HG02571 (cell line): ENCODE data around the gene ARID5B.

Source experiments
- ATAC-seq: cut with Tn5 transposase; IDR thresholded peaks from one replicate; pipeline ENCODE4 v1.9.1; 2021; ENCODE audit warnings: mild to moderate bottlenecking, moderate library complexity; ENCODE audit not compliant: unreplicated experiment

ARID5B gene

DNA sequence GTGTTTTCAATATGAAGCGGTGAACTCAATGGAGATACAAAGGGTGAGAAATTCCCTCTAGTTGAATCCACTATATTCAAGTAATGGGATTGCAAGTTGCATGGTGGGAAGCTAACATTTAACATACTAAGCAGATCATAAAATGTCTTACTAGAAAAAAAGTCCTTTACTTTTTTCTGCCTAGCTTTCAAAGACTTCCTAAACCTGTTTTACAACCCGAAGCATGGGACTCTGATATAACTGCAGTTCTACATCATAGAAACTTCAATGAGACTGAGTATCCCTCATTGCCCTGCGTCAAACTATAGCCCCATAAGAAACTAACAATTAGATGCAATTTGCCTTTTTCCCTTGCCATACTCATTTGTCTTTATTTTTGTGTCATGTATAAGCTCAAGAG lies 187.3 kb downstream of the ARID5B start:
- no peak for ATAC-seq

DNA sequence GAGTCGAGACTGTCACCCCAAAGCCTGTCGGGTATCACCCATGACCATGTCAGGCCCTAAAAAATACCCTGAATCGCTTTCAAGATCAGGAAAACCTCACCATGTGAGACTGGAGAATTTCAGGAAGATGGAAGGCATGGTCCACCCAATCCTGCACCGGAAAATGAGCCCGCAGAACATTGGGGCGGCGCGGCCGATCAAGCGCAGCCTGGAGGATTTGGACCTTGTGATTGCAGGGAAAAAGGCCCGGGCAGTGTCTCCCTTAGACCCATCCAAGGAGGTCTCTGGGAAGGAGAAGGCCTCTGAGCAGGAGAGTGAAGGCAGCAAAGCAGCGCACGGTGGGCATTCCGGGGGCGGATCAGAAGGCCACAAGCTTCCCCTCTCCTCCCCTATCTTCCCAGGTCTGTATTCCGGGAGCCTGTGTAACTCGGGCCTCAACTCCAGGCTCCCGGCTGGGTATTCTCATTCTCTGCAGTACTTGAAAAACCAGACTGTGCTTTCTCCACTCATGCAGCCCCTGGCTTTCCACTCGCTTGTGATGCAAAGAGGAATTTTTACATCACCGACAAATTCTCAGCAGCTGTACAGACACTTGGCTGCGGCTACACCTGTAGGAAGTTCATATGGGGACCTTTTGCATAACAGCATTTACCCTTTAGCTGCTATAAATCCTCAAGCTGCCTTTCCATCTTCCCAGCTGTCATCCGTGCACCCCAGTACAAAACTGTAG lies 191.0 kb downstream of the ARID5B start:
- ATAC-seq, result no peak

DNA sequence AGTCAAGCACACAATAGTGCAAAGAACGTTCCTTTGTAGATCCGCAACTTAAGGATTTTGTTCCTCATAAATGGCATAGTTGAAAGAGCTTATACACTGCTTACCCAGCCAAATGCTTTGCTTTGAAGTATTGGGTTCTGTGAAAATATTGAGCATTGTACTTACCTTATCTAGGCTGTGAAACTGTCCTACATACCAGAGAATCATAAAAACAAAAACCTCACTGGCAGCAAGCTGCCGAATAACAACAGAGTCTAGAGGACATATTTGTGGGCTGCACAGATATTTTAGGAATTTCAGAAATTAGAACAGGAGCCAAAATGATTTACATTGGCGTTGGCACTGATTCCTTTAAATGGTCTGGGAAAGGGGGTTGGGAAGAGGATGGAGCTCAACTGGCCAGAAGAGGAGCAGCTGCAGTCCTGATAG lies 192.4 kb downstream of the ARID5B start:
- ATAC-seq, result no peak

DNA sequence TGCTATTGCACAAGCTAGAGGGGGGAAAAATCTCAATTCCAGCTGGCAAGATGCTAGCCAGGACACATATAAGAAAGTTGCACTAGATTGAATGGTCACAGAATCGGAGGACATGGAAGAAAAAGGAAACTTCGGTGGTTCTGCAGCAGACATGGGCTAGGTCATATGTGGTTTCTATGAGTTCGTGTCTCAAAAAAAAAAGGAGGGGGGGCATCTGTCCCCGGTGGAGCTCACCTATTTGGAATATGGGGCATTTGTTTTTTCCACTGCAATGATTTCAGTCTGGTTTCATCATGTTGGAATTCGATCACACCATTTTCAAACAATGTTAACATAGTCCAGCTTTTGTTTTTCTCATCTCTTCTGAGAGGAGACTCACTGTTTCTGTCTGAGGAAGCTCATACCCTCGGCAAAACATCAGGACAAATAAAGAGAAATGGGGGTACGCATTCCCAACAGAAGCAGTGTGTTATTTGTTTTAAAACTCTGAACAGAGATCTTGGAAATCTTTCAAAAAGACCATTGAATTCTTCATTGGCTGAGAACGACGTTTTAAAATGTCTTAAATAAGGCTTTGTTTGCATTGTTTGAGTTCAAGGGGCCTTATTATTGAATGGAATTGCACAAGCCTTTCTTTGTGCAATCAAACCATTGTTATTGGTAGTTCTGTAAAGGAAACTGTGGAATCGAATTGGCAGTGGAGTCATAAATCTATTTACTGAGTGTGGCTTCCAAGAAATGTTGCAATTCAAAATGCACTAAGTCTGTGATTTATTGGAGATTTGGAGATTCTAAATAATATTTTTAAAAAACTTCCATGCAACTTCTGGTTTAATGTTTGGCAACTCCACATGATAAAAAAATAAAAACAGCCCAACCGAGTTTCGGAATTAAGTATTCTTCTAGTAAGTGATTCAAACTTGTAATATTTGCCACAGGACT lies 194.0 kb downstream of the ARID5B start:
- ATAC-seq, result no peak

DNA sequence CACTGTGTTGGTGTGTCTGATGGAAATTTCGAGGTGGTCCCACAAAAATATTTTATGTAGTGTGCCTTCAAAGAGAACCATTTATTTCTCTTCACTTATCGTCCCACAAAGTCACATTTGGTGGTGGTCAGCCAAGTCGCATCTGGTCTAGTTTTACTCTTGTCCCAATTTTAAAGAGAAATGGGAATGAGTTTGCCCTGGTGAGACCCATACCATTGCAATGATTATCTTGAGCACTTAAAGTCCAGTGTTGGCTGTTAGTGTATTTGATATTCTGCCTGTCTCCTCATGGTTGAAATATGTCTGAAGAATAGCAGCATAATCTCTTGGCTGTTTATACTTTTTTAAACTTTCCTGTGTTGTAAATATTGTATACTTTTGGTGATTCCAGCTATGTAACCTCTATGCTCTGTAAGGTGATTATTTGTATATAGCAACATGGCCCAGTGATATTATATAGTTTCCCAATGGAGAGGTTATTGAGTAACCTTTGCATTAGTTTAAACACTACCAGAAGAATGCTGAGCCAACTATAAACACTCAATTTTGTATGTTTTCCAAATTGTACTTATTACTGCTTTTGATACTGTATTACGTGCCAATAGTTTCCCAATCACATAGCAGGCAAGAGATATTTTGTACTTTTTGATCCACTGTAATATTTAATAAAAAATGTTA lies 194.9 kb downstream of the ARID5B start:
- no peak for ATAC-seq

DNA sequence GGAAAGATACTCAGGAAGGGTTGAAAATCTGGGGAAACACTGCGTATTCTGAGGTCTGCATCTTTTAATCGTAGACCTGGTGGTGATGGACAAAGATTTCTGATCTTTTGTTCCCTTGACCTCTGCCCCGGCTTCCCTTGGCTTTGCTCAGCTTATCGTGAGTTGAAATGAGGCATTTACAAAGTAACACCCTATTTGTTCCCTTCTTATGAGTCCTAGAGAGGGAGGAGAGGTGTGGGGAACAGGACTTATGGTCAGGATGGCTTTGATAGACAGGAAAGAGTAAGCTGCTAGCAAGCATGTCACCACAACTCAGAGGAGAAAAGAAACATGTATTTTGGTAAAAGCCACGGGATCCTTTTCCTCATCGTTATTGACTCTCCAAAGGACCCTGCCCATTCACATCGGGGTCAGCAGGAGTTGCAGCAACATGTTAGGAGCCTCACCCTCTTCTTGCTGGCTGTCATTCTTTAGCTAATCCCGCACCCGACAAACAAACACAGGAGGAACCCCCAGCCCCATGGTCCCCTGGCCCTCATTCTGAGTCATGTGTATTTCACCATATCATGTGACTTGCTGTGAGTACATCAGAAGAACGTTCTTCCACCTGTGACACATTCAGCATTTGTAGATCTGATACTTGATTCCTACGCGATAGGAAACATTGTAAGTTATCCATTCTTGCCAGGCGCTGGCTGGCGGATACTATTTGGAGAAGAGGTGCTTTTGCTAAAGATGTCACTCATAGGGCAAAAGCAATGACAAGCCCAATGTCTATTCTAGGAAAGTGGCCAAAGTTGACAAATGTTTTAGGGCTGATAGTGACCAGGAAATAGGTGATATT lies 197.0 kb downstream of the ARID5B start:
- no peak for ATAC-seq

DNA sequence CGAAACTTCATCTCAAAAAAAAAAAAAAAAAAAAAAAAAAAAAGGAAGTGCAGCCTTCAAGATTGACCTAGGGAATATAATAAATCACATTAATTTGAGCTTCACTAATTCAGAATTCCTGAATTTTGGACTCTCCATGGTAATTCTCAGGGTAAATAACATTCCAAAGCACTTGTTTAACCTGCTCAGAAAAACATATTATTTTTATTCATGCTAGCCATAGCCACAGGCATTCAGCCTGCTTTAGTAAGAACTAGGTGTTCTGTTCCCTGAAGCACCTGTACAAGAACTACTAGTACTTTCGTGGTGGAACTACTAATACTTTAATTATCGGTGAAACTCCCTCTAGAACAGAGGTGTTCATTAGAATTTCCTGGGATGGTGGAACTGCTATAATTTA lies 197.8 kb downstream of the ARID5B start:
- ATAC-seq, result no peak

DNA sequence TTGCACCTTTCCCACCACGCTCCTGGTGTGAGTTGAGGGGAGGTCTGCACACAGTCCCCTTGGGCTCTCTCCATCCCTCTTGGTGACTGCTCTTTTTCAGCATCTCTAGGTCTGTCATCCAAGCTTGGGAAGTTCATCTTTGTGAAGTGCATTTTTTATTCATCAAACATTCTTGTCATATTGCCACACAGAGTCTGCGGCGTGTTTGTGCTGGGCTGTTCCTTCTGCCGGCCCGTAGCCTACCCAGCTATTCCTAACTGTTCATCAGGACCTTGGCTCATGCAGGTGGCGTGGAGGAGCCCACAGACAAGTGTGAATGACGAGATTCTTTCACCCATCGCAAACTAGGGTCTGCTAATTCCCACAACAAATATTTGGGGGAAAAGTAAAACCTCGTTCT lies 202.4 kb downstream of the ARID5B start:
- no peak for ATAC-seq

DNA sequence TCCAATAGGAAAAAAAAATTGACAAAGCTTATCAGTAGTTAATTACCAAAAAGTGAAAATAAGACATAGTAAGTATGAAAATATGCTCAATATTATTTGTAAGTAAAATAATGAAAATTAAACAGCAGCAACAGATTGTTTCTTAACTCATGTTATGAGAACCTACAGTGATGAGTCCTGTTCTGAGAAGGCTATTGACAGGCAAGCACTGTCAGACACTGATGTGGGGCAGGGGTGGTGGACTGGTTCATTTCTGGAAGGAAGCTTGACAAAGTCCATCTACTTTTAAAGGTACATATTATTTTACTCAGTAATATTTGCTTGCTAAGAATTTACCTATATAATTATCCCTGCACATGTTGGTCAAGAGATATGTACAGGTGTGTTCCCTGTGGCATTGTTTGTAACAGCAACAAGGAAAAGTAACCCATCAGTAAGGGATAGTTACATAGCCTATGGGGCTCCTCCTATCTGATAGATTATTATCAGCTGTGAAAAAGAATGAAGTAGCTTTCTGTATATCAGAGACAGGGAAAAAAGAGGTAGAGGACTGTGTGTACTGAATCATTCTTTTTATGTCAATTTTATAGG lies 205.5 kb downstream of the ARID5B start:
- no peak for ATAC-seq

DNA sequence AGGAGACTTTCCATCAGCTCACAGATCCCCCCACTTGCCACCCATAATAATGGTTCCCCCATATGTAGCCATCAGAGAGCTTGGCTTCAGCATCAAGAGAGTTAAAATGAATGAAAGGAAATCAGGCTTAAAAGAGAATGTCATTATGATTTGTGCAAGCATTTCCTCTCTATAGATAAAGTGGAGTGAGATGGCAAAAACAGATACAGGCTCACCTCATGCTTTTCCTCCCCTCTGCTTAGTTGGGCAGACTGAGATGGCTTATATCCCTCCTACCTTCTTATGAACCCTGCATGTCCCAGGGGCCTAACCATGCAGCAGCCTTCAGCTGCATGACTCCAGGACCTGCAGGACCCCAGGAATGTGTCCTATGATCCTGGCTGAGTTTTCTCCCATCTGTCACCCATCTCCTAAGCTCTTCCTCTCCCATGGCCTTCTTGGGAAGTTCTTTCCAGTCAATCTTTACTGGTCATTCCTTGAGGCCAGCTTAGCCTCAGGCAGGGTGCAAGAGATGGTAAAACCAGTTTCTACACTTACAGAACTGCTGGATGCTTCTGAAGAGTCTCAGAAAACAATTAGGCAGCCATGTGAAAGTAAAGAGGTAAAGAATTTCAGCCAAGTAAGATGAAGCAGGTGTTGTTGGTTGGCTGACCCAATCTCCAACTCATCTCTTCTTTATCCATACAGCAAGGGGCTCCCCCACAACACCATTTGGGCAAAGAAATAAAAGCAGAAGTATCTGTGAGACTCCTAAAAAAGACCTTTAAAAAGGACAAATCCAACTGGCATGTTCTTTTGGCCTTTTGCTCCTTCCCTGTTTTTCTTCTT lies 207.5 kb downstream of the ARID5B start:
- ATAC-seq, result no peak

DNA sequence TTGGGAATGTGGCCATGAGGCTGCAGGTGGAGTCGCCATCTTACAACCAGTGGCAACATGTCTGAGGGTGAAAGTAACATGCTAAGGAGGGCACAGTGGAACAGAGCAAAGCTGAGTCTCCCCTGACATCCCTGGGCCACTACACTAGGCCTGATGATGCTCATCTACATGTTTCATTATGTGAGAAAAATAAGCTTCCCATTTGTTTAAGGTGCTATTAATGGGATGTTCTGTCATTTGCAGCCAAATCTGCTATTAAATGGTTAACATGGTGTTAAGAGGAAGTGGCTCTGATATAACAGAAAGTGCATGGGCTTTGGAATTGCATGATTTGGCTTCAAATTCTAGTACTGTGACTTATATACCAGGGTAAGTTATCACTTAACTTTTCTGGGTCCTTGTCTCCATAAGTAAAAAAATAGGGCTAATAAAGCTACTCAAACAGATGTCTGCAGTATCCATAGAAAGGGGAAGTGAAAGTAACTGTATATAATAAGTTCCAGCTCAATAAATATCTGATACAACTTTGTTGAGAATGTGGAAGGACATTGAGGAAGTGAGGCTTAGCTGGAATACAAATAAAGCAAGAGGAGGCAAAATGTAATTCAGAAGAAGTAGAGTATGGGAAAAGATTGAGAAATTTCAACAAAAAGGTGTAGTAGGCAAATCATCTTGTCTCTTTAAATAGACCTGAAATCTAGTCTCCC lies 208.2 kb downstream of the ARID5B start:
- no peak for ATAC-seq

DNA sequence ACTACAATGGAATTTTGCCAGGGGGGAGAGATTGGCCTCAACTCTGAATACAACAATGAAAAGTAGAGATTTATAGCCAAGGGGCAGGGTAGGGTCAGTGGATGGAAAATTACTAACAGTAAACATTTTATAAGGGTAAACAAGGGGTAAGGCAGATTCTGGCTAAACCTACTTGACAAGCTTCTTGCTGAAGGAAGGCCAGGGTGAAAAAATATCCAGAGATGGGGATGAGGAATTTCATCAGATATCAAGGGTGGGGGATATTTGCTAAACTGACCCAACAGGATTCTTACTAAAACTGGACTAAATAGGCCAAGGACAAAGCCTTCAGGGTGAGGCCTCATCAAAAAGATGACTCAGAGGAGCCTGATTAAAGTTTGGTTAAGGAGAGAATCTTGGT lies 210.8 kb downstream of the ARID5B start:
- no peak for ATAC-seq

DNA sequence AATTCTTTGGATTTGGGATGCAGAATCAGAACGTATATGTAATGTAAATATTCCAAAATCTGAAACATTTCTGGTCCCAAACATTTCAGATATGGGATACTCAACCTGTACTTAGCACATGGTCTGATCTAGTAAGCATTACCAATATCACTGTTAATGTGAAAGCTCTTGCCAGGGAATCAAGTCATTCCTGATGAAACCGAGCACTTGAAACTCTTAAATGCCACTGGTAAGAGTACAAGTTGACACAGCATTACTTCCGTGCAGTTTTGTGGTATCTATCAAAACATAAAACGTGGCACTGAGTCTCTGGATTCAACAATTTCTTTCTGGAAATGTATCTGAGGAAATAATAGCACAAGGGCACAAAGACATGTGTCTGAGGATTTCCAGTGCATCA lies 211.5 kb downstream of the ARID5B start:
- ATAC-seq, result no peak

DNA sequence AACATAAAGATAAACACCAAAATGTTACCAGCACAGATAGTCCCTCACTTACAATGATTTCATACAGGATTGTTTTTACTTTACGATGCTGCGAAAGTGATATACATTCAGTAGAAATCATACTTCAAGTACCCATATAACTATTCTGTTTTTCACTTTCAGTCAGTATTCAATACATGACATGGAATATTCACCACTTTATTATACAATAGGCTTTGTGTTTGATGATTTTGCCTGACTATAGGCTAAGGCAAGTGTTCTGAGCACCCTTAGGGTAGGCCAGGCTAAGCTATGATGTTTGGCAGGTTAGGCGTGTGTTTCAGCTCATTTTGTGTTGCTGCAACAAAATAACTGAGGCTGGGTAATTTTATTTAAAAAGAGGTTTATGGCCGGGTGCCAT lies 212.2 kb downstream of the ARID5B start:
- ATAC-seq, result no peak

DNA sequence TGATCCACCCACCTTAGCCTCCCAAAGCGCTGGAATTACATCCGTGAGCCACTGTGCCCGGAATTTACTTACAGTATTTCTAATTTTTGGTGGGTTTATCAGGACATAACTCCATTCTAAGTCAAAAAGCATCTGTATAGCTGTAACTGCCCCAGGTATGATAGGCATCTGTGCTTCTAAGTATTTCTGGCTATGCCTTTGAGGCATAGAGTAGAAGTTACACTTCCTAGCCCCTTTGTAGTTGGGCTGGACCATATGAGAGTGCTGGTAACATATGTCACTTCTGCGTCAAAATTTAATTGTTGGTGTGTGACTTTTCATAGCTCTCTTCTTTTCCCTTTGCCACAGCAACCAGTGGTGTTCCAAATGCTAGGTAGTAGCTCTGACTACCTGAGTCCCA lies 213.8 kb downstream of the ARID5B start:
- ATAC-seq, result no peak

DNA sequence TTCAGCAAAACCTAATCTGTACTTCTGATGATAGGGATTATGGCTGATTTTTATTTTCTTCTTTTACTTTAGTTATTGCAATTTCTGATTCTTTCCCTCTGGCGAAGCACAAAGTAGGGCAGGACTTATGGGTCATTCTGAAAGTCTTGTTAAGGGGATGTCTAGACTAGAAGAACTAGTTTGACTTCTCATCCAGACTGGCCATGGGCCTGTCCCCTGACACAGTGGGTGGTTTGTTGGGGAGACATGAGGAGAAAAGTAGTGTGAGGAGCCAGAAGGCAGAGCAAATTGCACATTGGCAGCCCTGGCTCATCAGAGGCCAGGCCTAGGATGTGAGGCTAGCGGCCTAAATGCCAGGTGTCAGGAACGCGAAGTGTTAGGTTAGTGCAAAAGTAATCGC lies 214.3 kb downstream of the ARID5B start:
- ATAC-seq, result no peak

DNA sequence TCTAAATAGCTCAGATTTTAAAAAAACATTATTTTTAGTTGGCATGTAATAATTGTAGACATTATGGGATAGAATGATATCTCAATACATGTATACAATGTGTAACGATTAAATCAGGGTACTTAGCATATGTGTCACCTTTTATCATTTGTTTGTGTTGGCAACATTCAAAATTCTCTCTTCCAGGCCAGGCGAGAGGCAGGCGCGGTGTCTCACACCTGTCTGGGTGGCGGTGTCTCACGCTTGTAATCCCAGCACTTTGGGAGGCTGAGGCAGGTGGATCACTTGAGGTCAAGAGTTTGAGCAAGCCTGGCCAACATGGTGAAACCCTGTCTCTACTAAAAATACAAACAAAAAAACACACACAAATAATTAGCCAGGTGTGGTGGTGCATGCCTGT lies 215.4 kb downstream of the ARID5B start:
- no peak for ATAC-seq

DNA sequence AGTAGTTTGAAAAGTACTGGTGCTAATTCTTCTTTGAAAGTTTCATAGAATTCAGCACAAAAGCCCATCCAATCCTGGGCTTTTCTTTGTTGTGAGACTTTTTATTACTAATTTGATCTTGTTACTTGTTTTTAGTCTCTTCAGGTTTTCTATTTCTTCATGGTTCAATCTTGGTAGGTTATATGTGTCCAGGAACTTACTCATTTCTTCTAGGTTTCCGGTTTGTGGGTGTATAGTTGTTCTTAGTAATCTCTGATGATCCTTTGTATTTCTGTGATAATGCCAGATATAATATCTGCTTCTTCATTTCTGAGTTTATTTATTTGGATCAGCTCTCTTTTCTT lies 219.7 kb downstream of the ARID5B start:
- ATAC-seq, result no peak

DNA sequence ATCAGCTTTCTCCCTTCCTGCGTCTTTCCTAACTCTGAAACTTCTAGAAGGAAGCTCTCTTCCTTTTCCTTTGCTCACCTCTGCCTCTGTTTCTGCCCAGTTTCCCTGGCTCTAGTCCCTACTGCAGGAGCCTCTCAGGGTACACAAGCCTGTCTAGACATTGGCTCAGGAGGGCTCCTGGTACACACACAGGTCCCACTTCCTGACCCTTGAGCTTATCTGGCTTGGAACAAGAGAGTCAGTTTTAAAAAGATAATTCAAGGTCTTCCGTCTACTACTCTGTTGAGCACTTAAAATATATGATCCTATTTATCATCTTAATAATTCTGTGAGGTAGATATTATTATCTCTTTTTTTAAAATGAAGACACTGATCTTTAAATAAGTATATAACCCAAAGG lies 226.5 kb downstream of the ARID5B start:
- no peak for ATAC-seq
